HG03025 (cell line): Measurements from ENCODE around the gene WDR1.

ENCODE experiments used
- ATAC-seq: cut with Tn5 transposase; IDR thresholded peaks from one replicate; pipeline ENCODE4 v1.9.1; 2021; ENCODE audit warnings: mild to moderate bottlenecking, moderate library complexity; ENCODE audit not compliant: unreplicated experiment, low FRiP score

WDR1 gene

DNA sequence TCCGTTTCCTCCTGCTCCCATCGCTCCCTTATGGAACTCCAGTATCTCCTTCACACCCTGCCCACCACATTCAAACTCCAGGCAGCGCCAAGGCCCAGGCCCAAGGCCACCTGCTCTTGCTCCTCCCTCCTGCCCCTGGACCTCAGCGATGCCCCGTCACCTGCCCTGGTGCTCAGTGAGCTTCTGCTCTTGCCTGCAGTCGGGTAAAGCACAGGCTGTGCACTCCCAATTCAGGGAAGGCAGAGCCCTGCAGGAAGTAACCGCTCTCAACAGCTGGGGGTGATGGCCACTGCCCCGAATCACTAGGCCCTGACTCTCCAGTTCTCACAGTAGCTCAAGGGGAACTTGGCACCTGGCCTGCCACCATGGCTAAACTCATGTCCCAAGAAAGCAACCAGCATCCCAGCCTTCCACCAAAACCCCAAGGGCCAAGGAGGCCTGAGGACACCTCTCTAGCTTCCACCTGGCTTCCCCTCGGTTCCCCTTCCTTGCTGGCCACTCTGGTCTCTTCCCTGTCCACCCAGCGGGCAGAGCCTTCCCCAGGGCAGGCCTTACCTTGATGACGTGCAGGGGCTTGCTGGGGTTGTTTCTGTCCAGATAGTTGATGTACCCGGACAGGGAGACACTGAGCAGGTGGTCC, 29.3 kb downstream of the WDR1 start:
- ATAC-seq, result no peak

- no peak for ATAC-seq
Measured at GRCh38 chr4:10086506-10087120, 30.0 kb downstream of the WDR1 start.

DNA sequence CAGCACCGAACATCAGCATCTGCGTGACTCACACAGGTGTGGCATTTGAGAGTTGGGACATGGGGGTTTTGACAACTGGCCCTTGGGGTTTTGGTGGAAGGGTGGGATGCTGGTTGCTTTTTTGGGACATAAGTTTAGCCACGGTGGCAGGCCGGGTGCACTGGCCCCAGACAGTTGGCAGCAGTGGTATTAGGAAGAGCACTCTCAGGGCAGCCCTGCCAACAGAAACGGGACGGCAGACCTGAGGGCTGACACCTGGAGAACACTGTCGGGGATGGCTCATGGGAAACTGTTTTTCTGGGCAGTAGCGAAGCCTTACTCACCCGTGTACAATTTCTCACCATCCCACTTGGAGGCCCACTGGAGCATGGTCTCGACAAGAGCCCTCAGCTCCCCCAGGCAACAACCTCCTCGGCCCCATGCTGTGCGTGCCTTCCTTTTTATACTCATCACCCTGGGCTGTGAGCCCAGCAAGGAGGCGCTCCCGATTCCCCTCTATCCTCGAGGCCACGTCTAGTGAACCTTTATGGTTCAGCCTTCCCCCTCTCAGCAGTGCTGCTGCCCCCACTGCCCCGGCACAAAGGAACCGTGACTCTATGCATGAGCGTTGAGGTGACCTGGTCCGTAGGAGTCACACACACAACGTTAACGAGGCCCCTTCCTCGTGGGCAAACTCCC, 30.6 kb downstream of the WDR1 start:
- no peak for ATAC-seq

DNA sequence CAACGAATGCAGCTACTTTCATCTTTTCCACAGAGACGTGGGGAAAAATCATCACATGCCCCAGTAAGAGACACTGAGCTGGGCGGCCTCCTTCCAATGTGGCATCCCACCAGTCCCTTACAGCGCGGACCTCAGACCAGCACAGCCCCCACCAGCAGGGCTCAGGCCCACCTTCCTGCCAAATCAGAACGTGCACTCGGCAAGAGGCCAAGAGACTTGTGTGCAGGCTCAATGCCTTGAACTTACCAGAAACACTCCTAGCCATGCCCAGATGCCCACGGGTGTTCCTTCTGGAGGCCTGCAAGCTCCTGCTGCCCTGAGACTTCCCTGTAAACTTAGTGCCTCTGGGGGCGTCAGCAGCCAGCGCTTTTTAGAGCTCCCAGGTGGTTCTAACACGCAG, 31.2 kb downstream of the WDR1 start:
- ATAC-seq, result no peak

GRCh38 chr4:10084651-10085358, 31.8 kb downstream of the WDR1 start:
- no peak for ATAC-seq

DNA sequence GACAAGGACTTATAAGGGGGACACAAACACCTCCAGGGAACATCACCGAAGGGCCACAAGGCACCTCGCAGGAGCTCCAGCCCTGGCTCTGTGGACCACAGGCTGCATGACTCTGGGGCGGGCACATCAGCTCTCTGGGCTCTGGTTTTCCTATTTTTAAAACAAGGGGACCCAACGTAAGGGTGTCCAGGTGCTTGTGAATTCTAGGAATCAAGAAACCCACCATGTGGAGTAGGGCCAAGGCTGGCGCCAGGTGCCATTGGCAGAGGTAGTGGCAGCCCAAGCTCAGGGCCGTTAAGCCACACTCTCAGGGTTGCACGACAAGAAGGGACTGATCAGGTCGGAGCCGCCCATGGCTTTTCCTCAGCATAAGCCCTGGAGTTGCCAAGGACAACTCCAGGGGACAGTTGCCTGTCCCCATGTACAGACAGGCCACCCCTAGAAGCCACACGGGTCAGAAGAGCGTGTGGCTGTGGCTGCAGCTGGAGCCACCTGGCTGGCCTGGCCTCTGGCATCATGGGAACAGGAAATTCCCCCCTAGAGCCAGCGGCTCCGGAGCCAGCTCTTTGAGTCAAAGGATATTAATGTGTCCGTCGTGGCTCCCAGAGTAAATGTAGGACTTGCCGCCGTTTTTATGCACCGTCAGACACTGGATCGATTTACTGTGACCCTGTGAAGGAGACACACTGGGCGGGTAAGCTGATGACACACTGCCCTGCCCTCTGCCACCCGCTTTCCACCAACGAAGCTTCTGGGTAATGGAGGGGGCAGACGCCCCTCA, 32.5 kb downstream of the WDR1 start:
- no peak for ATAC-seq

DNA sequence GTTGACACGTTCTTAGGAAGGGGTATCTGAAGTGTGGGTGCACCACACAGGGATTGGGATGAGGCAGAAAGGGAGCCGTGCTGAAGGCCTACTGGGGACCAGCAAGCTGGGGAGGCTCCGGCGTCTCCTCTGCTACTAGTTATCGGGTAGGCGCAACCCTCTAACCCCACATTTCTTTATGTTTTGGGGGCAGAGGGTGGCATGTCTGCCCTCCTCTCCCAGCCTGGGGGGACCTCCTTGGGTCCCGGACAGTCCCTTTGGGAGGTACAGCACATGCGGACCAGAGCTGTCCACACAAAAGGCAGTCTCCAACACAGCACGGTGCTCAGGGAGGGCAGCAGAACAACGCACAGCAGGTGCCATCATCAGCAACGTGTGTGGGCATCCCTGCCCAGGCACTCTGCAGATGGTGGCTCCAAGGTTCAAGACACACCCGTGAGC, 33.2 kb downstream of the WDR1 start:
- no peak for ATAC-seq

DNA sequence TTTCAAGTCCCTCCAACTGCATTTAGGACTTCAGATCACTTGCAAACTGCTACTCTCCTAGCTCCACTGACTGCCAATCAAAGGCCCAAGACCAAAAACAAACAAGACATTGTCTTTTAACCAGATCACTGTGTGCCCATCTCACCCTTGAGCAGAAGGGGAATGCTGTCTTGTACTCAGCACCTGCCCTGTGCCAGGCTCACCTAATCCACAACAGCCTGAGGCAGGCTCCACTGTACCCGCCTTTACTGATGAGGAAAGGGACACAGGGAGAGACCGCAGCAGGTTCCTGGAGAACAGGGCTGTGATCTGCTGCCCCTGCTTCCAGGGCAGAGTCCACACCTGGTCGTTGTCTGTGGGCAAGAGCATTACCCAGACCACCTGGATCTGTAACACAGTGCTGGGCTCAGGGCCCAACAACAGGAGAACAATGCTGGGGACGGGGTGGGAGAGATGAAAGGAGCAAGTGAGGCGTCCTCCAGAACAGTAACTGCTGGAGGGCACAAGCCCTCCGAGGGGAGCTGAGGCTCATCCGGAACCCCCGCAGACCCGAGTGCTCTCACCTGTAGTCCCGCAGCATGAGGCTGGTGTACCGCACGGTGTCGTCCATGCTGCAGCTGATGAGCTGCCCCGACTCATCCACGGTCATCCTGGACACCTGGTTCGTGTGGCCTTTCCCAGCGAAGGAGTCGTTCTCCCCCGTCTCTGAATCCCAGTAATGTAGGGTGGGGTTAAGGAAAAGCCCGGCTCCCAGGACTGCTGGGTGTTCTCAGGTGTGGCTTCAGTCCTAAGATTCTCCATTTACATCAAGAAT, 33.9 kb downstream of the WDR1 start:
- no peak for ATAC-seq

DNA sequence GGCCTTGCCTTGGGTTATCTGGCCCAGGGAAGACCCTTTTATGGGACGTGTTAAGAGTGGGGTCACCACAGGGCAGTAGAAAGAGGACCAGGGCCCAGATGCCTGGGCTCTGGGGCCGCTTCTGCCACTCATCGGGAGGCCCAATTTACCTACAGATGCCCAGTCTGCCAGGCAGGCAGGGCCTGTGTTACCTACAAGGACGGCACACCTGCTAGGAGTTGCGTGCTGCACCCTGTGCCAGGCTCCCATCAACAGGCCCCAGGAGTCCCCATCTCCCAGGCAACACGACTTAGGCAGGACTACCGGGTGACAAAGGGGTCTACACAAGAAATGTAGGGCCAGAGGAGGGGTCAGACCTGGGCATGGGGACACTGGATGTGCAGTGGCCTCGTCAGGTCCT, 34.6 kb downstream of the WDR1 start:
- no peak for ATAC-seq

DNA sequence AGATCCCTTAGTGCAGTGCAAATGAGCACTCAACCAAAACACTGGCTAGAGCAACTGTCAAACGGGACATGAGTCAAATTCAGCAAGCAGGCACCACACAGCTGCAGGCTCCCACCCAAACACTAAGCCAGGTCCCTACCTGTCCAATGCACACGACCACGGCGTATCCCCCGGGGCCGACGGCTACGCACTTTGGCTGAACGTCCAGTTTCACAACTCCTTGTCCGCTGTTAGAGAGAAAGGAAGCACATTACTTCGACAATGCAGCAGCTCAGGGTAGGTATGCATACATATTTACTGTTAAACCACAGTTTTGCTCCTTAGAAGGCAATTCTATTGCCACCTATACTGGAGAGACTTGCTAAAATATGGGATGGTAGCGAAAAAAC, 35.4 kb downstream of the WDR1 start:
- no peak for ATAC-seq

DNA sequence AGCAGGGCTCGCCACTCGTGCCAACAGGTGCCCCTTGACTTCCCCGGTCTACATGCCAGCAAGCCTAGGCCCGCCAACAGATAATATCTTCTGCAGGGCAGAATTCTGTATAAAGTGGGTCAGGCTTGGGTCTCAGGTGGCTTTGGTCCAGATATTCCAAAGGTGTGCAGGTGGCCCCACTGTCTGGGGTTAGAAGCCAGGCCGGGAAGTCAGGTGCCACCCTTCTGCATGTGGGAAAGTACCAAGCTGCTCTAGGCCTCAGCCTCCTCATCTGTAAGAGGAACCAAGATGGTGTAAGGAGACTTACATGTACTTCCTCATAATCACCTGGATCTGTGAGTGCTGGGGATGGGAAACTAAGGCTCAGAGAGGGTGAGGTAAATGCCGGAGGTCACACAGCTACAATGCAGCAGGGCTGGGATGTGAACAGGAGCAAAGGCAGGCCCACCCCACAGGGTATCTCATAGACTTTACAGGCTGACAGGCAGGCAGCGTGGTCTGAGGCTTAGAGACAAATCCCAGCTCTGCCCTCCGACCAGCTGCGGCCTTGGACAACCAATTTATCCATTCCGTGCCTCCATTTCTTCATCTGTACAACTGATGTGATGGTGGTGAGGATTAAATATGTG, 35.9 kb downstream of the WDR1 start:
- no peak for ATAC-seq

GRCh38 chr4:10079912-10080588, 36.5 kb downstream of the WDR1 start:
- ATAC-seq, result no peak

DNA sequence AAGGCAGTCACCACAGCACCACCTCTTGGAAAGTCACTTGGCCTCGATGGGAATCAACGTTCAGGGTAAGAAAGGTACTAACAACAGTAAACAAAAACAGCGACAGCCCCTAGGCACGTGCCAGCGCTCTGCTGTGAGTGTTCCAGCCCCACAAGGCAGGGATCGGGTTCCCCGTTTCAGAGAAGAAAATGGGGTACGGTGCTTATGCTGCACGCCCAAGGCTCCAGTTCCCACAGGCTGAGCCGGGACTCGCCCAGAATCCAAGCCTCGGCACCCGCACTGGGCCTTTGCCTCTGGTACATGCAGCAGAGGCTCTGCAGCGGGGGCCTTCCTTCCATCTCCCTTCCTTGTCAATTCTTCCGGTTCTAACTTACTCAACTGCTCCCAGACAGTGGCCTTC, 37.3 kb downstream of the WDR1 start:
- no peak for ATAC-seq

DNA sequence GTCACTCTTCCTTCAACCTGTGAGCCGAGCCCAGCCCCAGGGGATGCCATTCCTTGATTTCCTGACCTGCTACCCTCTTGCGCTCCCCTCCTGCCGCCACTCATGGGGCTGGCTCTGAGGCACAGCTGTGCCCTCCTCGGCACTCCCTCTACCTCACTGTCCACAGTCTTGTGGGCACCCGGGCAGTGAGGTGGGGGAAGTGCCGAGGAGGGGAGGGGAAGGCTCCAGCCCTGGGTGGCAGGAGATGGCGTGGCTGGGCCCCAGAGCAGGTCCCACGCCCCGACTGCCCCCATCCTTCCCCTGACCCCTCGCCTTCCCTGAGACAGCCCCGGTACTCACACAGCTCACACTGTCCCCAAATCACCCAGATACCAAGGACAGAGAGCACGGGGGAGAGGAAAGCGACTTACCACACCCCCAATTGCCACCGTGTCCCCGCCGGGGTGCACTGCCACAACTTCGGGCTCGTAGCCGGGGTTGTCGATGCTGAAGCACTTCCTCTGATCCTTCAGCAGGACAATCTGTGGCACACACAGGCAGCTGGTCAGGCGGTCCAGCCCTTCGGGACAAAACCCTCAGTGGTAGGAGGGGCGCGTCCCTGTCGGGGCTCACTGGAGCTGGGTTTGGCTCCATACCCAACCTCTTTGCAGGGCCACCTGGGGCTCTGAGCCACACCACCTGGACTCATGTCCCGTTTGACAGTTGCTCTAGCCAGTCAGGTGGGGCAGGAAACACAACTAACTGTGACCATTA, 37.9 kb downstream of the WDR1 start:
- no peak for ATAC-seq

- no peak for ATAC-seq
Measured at GRCh38 chr4:10077483-10078335, 38.9 kb downstream of the WDR1 start.

GRCh38 chr4:10077076-10077475, 39.5 kb downstream of the WDR1 start:
- no peak for ATAC-seq

DNA sequence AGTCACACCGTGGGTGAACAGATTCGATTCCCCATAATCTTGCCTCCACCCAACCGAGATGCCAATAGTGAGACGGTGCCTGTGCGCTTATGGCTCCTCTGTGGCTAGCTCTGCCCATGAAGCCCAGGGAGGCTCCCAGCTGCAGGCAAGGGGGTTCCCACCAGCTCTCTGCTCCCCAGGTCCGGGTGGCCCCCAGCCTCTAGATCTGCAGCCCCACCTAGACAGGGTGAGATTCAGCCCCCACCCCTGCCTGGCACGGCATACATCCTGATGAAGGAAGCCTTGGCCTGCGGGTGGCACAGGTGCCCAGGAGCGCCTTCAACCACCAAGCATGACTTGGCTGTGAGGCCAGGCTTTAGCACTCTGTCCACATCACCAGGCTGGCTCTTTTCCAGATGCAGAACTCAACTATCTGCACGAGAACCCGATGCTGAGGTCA, 40.6 kb downstream of the WDR1 start:
- ATAC-seq, result no peak
